Esophagus squamous epithelium (tissue), 5 donors: ENCODE results near the gene CACNA1B. TPM values are rescaled to one million over a fixed set of nuclear protein-coding genes. Genes with fewer than 3 reads are reported as not detected.

Experiments
- DNase-seq: peaks from one replicate; lab custom pipeline; 2025; lab: John Stamatoyannopoulos, UW
- H3K27ac ChIP-seq, 4 donors: fragments of 200-600 bp; sonication (generic); one replicate each; pipeline ENCODE4 v1.5.1; 2016 to 2019; ENCODE audit warnings: mild to moderate bottlenecking in 1 of 4
- H3K27me3 ChIP-seq, 4 donors: fragments of 200-600 bp; sonication (generic); 1 replicate in 3 of 4; 2 replicates in 1 of 4; pipeline versions ENCODE4 v1.5.1 to v1.6.0; 2017 to 2021; ENCODE audit warnings: antibody characterized with exemption in 1 of 4
- H3K36me3 ChIP-seq, 3 donors: fragments of 200-600 bp; sonication (generic); one replicate each; pipeline ENCODE4 v1.5.1; 2016 to 2019
- H3K4me1 ChIP-seq, 3 donors: fragments of 200-600 bp; sonication (generic); one replicate each; pipeline ENCODE4 v1.5.1; 2017 to 2019
- H3K4me3 ChIP-seq, 4 donors: fragments of 200-600 bp; sonication (generic); 1 replicate in 3 of 4; 2 replicates in 1 of 4; pipeline ENCODE4 v1.5.1; 2016 to 2019; ENCODE audit warnings: mild to moderate bottlenecking in 2 of 4, moderate library complexity in 1 of 4
- H3K9me3 ChIP-seq, 3 donors: fragments of 200-600 bp; sonication (generic); one replicate each; pipeline ENCODE4 v1.5.1; 2016 to 2019
- POLR2A ChIP-seq, 4 donors: fragments of 450-650 bp; IDR thresholded peaks; one replicate each; pipeline ENCODE4 v1.6.1; 2017; ENCODE audit warnings: antibody characterized with exemption in 4 of 4, mild to moderate bottlenecking in 4 of 4, moderate library complexity in 3 of 4
- WGBS, 2 donors: methylation state at CpG; one replicate each; pipeline ENCODE4 v1.1.5; 2018; 5-methylcytosine and 5-hydroxymethylcytosine counted together
- intact Hi-C: fragments of 100-400 bp; cut with DNase I; formaldehyde crosslinking; loops from one replicate; pipeline ENCODE4 v1.15.0; 2022
- total RNA-seq, 4 donors: library from RNA; depleted of rRNA; stranded (reverse); fragments of >200 nt; gene quantifications; one replicate each; pipeline ENCODE4 v1.1.0, GENCODE V29; 2016
- TF ChIP-seq, protein P1 (sequence below), 6 experiments: fragments of 450-650 bp in 4 of 6; fragments of 200-600 bp in 2 of 6; sonication (generic) in 2 of 6; IDR thresholded peaks; one replicate each; pipeline ENCODE4 v1.5.1; 2016 to 2019; ENCODE audit warnings: antibody characterized with exemption in 6 of 6, mild to moderate bottlenecking in 4 of 6, moderate library complexity in 4 of 6
- donor health status: DM: yes; HTN: yes; CAD: no.

The CACNA1B gene
- total RNA-seq, 4 donors from 2014 or later = not detected

DNA sequence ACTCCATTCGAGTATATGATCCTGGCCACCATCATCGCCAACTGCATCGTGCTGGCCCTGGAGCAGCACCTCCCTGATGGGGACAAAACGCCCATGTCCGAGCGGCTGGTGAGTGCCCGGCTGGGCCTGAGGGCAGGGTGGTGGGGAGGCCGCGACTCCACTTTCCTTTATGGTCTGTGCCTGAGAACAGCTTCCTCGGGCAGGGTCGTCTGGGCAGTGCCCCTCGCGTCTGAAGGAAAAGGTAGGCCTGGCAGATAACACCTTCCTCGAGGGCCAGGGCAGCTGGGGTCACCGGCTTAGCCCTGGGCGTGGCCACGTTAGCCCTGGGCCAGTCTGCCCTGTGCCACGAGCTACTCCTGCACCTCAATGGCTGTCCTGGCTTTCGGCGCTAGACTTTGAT, 1.5 kb downstream of the CACNA1B start:
- DNase-seq = no peak
- Histone ChIP-seq H3K9me3 (no peaks in the 10 kb centered on the region), H3K4me1 (peaks cover 0 to 10% (median 7%) of the 10 kb centered on the region in 3 donors), H3K4me3 (peak overlapping the region in 1 of 4 donors; percentile 44), H3K27me3 (peaks cover 0 to 77% (median 0%) of the 10 kb centered on the region in 4 donors), H3K27ac (no peak overlapping the region), H3K36me3 (no peaks in the 10 kb centered on the region)
- 75% methylated on average over 2 of the region's 20 CpGs; no CpG with 5 or more reads in 1 of the 2 donors for WGBS, 2 donors
- intact Hi-C loops = no loop called here
- TF ChIP-seq, protein P1, sequence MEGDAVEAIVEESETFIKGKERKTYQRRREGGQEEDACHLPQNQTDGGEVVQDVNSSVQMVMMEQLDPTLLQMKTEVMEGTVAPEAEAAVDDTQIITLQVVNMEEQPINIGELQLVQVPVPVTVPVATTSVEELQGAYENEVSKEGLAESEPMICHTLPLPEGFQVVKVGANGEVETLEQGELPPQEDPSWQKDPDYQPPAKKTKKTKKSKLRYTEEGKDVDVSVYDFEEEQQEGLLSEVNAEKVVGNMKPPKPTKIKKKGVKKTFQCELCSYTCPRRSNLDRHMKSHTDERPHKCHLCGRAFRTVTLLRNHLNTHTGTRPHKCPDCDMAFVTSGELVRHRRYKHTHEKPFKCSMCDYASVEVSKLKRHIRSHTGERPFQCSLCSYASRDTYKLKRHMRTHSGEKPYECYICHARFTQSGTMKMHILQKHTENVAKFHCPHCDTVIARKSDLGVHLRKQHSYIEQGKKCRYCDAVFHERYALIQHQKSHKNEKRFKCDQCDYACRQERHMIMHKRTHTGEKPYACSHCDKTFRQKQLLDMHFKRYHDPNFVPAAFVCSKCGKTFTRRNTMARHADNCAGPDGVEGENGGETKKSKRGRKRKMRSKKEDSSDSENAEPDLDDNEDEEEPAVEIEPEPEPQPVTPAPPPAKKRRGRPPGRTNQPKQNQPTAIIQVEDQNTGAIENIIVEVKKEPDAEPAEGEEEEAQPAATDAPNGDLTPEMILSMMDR (IDR thresholded peaks at IDR 0.05) = no peak
- no peak for TF ChIP-seq POLR2A (IDR thresholded peaks at IDR 0.05)

DNA sequence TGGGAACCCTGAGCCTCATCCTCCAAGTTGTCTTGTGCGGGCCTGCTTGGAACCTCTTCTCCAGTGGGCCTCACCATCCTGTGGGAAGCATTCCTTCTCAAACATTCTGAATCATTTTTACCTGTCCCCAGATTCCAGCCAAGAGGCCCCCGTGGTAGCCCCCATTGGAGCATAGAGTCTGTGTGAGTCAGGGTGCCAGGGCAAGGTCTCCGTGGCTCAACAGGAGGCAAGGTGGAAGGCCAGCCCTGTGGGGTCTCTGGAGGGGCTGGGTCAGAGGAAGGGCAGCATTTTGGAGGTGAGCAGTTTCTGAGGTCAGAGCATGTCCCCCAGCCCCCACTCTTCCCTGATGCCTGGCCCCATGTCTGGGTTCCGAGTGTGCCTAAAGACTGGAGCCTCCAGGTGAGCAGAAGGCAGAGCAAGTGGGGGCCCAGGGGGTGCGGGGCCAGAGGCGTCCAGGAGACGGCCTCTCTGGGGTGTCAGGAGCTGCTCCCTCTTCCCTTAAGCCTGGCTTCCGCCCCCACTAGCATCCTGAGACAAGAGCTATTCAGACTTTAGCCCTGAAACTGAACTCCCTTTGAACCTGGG, 2.1 kb downstream of the CACNA1B start:
- DNase-seq = no peak
- Histone ChIP-seq H3K27ac (no peak overlapping the region), H3K27me3 (peaks cover 0 to 75% (median 0%) of the 10 kb centered on the region in 4 donors)

DNA sequence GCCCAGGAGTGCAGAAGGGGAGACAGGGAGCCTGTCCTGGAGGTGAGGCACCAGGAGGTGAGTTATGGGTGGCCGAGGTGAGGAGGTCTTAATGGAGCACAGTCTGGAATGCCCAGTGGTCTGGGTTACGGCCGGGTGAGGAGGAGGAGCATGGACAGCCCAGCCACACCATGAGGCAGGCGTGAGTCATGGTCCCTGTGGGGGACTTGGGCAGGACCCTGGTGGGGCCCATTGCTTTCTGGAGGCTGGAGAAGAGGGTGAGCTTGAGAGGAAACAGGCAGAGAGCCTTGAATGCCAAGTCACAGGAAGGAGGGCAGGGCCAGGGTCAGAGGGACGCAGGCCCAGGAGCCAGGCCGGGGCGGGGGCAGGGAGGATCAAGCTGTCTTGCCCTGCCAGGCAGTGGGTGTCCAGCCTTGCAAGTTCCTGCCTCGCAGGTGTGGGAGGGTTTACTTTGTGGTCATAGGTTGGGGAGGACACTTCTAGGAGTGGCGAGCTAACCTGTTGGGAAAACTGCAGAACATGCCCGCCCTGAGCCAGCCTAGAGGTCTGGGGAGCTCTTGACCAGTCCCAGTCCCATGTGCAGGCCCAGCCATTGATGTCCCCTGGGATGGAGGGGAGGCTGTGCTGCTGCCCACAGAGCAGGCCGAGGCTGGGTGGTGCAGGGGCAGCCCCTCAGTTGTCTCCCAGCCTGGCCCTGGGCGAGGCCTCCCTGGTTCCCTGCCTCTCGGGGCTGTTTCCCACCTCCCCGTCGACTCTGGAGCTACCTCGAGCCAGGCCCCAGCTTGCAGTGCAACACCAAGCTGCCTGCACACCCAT, 2.8 kb downstream of the CACNA1B start:
- Histone ChIP-seq H3K27me3 (peaks cover 0 to 68% (median 0%) of the 10 kb centered on the region in 4 donors), H3K4me1 (peaks cover 0 to 10% (median 7%) of the 10 kb centered on the region in 3 donors), H3K4me3 (no peak overlapping the region), H3K36me3 (no peaks in the 10 kb centered on the region), H3K9me3 (no peaks in the 10 kb centered on the region), H3K27ac (no peak overlapping the region)
- DNase-seq = no peak
- WGBS, 2 donors = 74 to 84% methylated on average over 5 to 8 of the region's 16 CpGs
- intact Hi-C loops = no loop called here
- TF ChIP-seq, protein P1 (IDR thresholded peaks at IDR 0.05) = no peak
- no peak for TF ChIP-seq POLR2A (IDR thresholded peaks at IDR 0.05)

More for the DNA sequence above, 2.1 kb downstream of the CACNA1B start:
- intact Hi-C loops = no loop called here
- Histone ChIP-seq H3K9me3 (no peaks in the 10 kb centered on the region), H3K4me3 (no peak overlapping the region), H3K4me1 (peaks cover 0 to 10% (median 7%) of the 10 kb centered on the region in 3 donors), H3K36me3 (no peaks in the 10 kb centered on the region)
- 89 to 94% methylated on average over 3 of the region's 8 CpGs for WGBS, 2 donors
- TF ChIP-seq, protein P1 (IDR thresholded peaks at IDR 0.05) = no peak
- TF ChIP-seq POLR2A (IDR thresholded peaks at IDR 0.05) = no peak

DNA sequence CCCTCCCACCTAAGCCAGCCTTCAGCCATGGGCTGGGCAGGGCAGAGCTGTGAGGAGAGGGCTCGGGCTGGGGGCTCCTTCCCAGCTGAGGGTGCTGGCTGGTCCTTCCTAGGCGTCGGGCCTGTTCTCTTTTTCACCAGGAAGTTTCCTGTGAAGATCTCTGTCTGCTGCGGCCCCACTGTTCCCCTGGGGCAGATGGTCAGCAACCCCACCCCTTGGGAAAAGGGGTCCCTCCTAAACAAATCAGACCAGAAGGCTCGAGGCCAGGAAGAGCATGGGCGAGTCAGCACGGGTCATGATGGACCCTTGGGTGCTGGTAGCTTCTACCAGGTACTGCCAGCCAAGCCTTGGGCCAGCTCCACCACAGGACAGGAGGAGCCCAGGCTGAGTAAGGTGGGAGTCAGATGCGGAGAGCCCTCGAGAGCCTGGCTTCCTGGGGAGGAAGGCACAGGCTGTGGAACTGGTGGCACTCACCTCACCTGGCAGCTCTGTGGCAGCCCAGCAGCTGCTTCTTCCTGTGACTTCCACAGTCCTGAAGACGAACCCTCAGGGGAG, 3.5 kb downstream of the CACNA1B start:
- Histone ChIP-seq H3K4me3 (no peak overlapping the region), H3K9me3 (no peaks in the 10 kb centered on the region), H3K4me1 (peaks cover 0 to 10% (median 7%) of the 10 kb centered on the region in 3 donors), H3K36me3 (no peaks in the 10 kb centered on the region), H3K27ac (no peak overlapping the region), H3K27me3 (peaks cover 0 to 61% (median 0%) of the 10 kb centered on the region in 4 donors)
- DNase-seq = no peak
- 63% methylated on average over 4 of the region's 10 CpGs; no CpG with 5 or more reads in 1 of the 2 donors for WGBS, 2 donors
- TF ChIP-seq, protein P1 (IDR thresholded peaks at IDR 0.05) = no peak
- TF ChIP-seq POLR2A (IDR thresholded peaks at IDR 0.05) = no peak
- intact Hi-C loops = no loop called here
